GM19397 (cell line): Measurements from ENCODE around the gene GH1.

Source experiments
- ATAC-seq: cut with Tn5 transposase; IDR thresholded peaks from one replicate; pipeline ENCODE4 v1.9.1; 2021; ENCODE audit warnings: mild to moderate bottlenecking, moderate library complexity; ENCODE audit not compliant: unreplicated experiment

The GH1 gene

DNA sequence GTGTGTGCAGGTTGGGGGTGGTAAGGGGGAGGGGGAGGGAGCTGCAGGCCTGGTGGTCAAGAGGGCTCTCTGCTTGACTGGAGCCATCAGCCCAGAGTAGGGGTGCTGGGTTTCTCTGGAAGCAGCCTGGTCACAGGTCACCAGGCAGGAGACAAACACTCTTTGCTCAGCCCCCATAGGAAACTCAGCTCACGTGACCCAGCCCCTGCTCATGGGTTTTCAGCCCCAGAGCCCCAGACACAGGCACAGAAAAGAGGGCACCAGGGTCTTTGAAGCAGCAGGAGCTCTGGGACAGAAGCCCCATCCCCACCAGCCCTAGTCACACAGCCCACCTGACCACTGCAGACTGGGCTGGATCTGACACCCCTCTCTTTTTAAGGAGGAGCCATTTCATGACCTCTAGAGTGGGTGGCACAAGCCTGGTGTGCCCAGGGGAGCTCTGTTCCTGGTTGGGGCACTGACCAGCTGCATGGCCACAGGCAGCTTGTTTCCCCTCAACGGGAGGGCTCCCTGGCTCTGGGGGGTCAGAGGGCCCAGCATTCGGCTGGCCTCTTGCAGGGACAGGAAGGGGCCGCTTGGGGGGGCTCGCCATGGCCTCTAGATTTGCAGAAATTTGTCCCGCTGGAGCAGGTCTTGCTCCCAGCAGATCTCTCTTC lies 27.3 kb upstream of the GH1 start:
- no peak for ATAC-seq

GRCh38 chr17:63944736-63945499 lies 26.3 kb upstream of the GH1 start:
- ATAC-seq = no peak

- no peak for ATAC-seq
Measured at GRCh38 chr17:63943745-63944144, 25.1 kb upstream of the GH1 start.

DNA sequence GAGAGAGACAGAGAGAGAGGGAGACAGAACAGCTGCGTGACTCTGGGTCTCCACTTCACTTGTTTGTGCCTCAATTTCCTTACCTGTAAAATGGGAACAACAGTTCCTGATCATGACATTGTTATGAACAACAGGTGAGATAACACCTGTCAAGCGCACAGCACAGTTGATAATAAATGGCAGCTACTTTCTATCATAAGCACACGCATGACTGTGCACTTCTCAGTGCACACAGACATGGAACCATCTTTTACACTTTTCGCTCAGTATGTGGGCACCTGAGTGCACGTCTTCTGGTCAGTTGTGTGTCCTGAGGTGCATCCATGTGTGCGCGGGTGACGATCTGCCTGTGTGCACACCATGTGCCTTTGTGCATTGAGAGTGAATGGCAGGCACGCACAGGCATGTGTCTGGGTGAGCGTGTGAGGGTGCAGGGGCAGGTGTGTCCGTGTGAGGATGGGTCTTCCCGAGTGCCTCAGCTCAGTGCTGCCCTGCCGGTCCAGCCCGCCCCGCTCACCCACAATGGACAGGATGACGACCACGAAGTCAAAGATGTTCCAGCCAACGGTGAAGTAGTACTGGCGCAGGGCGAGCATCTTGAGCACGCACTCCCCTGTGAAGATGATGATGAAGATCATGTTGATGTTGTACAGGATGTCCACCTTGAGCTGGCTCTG lies 23.8 kb upstream of the GH1 start:
- no peak for ATAC-seq

- ATAC-seq = no peak
Measured at GRCh38 chr17:63941751-63942150, 23.1 kb upstream of the GH1 start.

DNA sequence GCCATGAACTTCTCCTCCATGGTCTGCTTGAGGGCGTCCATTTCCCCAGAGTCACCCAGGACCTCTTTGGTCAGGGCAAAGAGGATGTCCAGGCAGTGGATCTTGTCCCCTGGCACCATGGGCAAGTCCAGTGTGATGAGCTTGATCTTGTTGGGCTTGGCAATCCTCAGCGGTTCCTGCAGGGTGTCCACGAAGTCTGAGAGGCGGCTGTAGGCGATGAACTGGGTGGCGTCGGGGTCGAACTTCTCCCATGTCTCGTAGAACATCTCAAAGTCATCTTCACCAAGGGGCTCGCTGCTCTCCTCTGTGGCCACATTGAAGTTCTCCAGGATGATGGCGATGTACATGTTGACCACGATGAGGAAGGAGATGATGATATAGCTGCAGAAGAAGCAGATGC lies 22.5 kb upstream of the GH1 start:
- ATAC-seq = no peak

- no peak for ATAC-seq
Measured at GRCh38 chr17:63940584-63940983, 21.9 kb upstream of the GH1 start.

- ATAC-seq = no peak
Measured at GRCh38 chr17:63939884-63940283, 21.2 kb upstream of the GH1 start.

DNA sequence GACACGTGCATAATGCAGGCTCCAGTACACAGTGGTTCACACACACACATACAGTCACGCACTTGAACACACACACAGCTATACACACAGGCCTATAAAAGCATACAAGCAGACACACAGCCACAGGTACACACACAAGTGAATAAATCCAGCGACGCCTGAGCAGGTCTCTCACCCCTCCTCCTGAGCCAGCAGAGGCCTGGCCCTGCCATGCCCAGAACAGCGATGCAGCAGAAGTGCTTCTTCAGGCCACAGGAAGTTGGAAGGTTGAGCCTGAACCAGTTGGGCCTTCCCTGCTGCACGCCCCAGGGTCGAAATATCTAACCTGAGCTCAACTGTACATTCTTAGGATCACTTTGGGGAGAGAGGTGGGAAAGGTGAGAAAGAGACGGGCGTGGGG lies 20.8 kb upstream of the GH1 start:
- no peak for ATAC-seq

DNA sequence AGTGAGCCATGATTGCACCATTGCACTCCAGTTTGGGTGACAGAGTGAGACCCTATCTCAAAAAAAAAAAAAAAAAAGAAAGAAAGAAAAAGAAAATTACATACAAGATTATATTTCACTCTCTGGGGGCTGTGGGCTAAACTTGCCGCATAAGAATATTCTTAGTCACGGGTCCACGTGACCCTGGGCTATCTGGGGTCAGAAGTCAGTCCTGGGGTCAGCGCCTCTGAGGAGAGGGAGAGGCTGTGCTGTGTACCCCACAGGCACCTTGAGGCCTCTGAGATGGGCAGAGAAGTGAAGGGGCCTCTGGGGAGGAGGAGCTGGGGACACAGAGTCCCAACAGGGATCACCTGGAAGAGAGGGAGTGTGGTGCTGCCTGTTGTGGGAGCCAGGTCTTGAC lies 19.3 kb upstream of the GH1 start:
- no peak for ATAC-seq

DNA sequence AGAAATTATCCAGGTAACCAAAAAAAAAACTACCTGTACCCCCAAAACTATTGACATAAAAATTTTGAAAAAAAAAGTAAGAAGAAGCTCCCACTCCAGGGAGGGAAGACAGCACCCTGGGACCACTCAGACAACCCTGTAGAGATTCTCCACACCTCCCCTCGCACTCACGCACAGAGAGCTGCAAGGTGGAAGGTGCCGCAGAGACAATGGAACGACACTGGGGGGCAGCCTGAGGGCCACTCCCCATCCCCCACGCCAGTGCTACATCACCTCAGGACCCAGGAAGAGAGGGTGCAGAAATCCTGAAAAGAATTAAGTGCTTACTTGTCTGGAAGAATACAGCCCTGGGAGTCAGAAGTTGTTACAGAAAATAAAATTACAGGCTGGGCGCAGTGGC lies 18.7 kb upstream of the GH1 start:
- no peak for ATAC-seq

DNA sequence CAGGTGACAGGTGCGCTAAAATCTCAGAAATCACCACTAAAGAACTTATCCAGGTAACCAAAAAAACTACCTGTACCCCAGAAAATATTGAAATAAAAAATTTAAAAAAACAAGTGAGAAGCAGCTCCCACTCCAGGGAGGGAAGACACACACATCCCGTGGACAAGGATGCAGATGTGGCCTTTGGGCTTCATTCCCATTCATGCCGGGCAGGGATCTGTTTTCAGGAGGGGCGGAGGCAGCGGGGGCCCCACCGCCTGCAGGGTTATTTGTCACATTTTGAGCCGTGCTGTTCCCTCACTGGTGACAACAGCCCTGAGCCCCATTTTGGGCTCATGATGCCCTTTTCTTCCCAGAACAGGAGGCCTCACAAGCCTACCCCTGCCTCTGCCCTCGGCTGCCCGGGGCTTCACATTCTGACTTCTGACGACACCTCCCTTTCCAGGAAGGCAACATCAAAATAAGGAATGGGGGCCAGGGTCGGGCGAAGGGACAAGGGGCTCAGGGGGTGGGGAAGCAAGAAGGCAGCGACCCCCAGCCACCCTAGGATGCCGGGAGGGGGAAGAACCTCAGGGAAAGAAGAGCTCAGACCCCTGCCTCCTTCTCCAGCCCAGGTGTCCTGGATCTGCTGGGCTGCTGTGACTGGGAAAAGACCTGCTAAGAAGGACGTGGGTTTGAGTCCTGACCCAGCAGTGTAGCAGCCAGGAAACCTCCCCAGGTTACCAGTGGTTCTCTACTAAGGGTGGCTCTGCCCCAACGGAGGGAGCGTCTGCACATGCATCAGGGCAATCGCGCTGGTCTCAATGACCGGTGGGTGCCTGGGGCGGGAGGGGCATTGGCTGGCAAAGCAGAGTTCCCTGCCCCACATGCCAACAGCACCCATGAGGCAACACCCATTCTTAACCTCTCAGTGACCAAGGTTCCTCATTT lies 15.8 kb upstream of the GH1 start:
- ATAC-seq = no peak

DNA sequence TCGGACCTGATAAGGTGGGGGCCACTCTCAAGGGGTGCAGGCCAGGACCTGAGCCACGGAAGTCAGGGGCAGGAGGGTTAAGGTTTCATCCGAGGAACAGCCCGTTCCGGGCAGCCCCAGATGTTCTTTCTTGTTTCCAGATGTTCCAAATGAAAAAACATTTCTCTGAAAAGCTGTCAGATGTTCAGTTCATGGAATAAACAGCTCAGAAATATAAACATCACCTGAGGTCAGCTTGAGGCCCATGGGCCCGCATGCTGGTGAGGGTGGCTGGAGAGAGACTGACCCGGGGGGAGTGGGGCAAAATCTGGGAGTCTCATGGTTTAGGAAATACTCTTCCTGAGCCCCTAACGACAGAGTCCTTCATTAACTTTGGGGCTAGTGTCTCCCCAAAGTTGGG lies 15.0 kb upstream of the GH1 start:
- no peak for ATAC-seq

DNA sequence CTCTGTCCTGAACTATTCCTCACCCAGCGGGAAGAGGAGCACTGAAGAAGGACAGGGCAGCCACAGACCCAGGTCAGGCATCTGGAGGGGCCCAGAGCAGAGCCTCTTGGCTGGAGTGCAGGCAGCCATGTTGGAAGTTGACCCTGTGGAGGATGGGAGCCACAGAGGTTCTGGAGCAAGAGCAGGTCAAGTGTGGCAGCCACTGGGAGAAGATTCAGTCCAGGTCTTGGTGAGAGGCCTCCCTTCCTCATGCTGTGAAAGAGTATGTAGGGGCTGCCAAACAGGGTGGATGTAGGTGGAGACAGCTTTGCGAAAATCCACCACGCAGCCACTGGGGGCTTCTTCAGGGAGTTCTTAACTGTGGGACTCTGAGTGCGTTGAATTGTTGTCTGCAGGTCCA lies 14.1 kb upstream of the GH1 start:
- ATAC-seq = no peak

GRCh38 chr17:63931981-63932561 lies 13.4 kb upstream of the GH1 start, which contains the start of gene CD79B:
Gene CD79B, minus strand, starts transcription at chr17:63932331. Its CDS starts 70 bp downstream, at chr17:63932261.
- ATAC-seq = peak; percentile 76

- ATAC-seq = no peak
Measured at GRCh38 chr17:63930951-63931575, 12.4 kb upstream of the GH1 start.

DNA sequence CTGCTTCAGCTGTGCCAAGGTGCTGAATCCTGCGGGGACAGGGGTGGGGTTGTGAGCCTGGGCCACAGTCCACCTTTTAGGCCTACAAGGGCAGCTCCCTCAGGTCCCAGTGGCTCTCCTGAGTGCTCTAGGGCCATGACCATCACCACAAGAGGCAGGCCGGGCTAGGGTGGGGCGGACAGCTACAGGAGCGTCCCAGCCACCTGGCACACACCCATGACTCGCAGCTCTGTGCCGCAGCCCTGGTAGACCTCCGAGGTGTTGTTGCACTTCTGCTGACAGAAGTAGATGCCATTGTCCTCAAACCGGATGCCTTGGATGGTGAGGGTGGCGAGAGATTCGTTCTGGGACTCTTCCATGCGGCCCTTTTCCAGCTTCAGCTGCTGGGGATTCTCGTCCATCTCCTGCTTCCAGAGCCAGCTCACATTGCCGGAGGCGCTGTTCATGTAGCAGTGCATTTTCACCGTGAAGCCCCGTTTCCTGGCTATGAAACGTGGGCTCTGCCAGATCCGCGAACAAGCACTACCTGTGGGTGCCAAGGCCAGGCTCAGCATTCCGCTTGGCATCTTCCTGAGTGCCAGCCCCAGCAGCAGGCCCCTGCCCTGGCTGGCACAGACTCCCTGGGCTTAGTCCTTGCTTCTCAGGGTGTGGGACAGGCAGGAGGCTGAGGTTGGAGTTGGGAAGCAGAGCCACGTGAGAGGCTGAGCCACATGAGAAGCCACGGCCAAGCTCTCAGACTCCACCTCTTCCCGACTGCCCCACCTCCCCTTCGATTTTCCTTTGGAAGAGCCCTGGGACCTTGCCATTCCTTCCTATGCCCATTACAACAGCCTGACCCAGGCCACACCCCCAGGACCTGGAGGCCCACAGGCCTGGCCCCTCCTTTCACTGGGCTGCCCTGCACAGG lies 11.5 kb upstream of the GH1 start:
- no peak for ATAC-seq

DNA sequence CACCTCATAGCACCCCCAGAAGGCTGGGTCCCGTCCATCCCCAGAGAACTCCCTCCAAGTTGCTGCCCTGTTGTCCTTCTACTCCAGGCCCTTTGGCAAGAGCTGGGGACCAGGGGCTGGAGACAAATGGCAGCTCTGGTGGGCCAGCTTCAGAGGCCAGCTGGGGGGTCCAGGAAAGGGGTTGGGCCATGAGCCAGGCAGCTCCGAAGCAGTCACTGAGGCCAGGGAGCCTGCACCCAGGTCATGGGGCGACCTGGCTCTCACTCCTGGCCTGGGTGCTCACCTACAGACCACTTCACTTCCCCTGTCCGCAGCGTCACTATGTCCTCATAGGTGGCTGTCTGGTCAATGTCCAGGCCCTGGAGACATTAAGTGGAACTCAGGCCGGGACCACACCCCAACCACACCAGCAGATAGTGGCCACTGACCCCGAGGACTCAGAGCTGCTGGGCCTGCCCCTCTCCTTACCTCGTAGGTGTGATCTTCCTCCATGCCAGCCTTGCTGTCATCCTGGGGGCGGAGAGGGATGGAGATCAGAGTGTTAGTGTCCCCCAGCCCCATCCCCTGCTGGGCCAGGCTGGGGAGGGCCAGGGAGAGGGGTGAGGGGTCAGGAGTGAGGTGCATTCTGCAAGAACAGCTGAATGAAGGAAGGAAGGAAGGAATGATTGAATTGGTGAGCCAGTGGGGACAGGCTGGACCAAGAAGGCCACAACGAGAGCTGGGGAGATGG lies 10.5 kb upstream of the GH1 start:
- no peak for ATAC-seq
